ENCODE measurements around the gene ATP10A.

GRCh38 chr15:25789616-25789999, 73.5 kb downstream of the ATP10A start:
- TF ChIP-seq CHD1 (IDR thresholded peaks at IDR 0.05; ENCODE audit: low read depth, low read length), result no peak
- TF ChIP-seq SP1 (IDR thresholded peaks at IDR 0.05; ENCODE audit: low read depth, low read length), result no peak
- TF ChIP-seq CTCF (IDR thresholded peaks at IDR 0.05; ENCODE audit: control extremely low read depth in 1 of 3, insufficient read depth in 1 of 3, low read depth in 1 of 3, low read length in 3 of 3), result no peak
- no peak for TF ChIP-seq POLR2A (IDR thresholded peaks at IDR 0.05; ENCODE audit: control extremely low read depth in 1 of 2, low read depth in 2 of 2, low read length in 2 of 2)
- TF ChIP-seq SIN3A (conservative IDR thresholded peaks at IDR 0.05 in 1 of 2, IDR thresholded peaks at IDR 0.05 in 1 of 2; ENCODE audit: low read depth in 1 of 2, low read length in 2 of 2), result no peak
- no peak for TF ChIP-seq TAF7 (optimal IDR thresholded peaks at IDR 0.05; ENCODE audit: borderline replicate concordance, low read depth, low read length)
- no peak for TF ChIP-seq HDAC2 (IDR thresholded peaks at IDR 0.05; ENCODE audit: borderline replicate concordance in 1 of 2, low read depth in 2 of 2, low read length in 2 of 2)

All from H1 (cell line).